Chondrocyte (in vitro differentiated cells): ENCODE data around the gene ZNF488. TPM values are rescaled to one million over a fixed set of nuclear protein-coding genes. Genes with fewer than 3 reads are reported as not detected.

Source experiments
- DNase-seq: peaks from one replicate; pipeline ENCODE4 v3.0.0; 2021; ENCODE audit warnings: mixed read lengths, low spot score
- H3K27ac Mint-ChIP-seq: one replicate; pipeline ENCODE4 v1.8.0; 2021; ENCODE audit warnings: mild to moderate bottlenecking, moderate library complexity, mixed read lengths; ENCODE audit not compliant: unreplicated experiment
- H3K27me3 Mint-ChIP-seq: 2 replicates; pipeline ENCODE4 v1.8.0; 2021; ENCODE audit warnings: low read depth, mixed read lengths
- H3K36me3 Mint-ChIP-seq: 2 replicates; pipeline ENCODE4 v1.8.0; 2021; ENCODE audit warnings: low read depth, mixed read lengths
- H3K4me1 Mint-ChIP-seq: 2 replicates; pipeline ENCODE4 v1.8.0; 2021; ENCODE audit warnings: low read depth, mild to moderate bottlenecking, mixed read lengths
- H3K4me3 Mint-ChIP-seq: one replicate; pipeline ENCODE4 v1.8.0; 2021; ENCODE audit warnings: mild to moderate bottlenecking, moderate library complexity, mixed read lengths; ENCODE audit not compliant: unreplicated experiment
- H3K9me3 Mint-ChIP-seq: 2 replicates; pipeline ENCODE4 v1.8.0; 2021; ENCODE audit warnings: low read depth, mixed read lengths
- total RNA-seq: library from RNA; stranded (reverse); gene quantifications from 3 replicates; pipeline ENCODE4 v1.2.1, GENCODE V29; 2021
- TF ChIP-seq, protein P1 (sequence below): fragments of 200-600 bp; sonication (generic); IDR thresholded peaks from 2 replicates; pipeline ENCODE4 v1.5.0; 2021; ENCODE audit warnings: antibody characterized with exemption, mild to moderate bottlenecking, moderate library complexity

The ZNF488 gene
- total RNA-seq, 1 donor from 2014 or later: 0.17 TPM

DNA sequence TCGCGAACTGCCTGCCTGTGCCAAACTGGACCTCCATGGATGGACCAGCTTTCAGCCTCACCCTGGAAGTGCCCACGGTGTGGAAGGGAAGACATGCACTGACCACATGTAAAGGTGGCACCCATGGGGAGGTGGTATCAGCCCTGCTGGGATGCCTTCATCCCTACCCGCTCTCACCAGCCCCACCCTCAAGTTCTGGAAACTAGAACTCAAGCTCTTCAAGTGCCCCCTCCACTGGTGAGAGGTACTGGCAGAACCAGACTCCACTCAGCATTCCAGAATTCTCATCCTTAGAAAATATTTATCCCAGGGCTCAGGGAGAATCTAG, 5.9 kb downstream of the ZNF488 start:
- H3K27me3 Mint-ChIP-seq: peaks cover 23% of the 10 kb centered on the region
- H3K4me3 Mint-ChIP-seq: no peak overlapping the region
- H3K4me1 Mint-ChIP-seq: peaks cover 26% of the 10 kb centered on the region
- no peak for DNase-seq
- no peak overlapping the region for H3K27ac Mint-ChIP-seq
- H3K36me3 Mint-ChIP-seq: peaks cover 2% of the 10 kb centered on the region
- H3K9me3 Mint-ChIP-seq: no peaks in the 10 kb centered on the region
- TF ChIP-seq, protein P1, sequence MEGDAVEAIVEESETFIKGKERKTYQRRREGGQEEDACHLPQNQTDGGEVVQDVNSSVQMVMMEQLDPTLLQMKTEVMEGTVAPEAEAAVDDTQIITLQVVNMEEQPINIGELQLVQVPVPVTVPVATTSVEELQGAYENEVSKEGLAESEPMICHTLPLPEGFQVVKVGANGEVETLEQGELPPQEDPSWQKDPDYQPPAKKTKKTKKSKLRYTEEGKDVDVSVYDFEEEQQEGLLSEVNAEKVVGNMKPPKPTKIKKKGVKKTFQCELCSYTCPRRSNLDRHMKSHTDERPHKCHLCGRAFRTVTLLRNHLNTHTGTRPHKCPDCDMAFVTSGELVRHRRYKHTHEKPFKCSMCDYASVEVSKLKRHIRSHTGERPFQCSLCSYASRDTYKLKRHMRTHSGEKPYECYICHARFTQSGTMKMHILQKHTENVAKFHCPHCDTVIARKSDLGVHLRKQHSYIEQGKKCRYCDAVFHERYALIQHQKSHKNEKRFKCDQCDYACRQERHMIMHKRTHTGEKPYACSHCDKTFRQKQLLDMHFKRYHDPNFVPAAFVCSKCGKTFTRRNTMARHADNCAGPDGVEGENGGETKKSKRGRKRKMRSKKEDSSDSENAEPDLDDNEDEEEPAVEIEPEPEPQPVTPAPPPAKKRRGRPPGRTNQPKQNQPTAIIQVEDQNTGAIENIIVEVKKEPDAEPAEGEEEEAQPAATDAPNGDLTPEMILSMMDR: no peak

DNA sequence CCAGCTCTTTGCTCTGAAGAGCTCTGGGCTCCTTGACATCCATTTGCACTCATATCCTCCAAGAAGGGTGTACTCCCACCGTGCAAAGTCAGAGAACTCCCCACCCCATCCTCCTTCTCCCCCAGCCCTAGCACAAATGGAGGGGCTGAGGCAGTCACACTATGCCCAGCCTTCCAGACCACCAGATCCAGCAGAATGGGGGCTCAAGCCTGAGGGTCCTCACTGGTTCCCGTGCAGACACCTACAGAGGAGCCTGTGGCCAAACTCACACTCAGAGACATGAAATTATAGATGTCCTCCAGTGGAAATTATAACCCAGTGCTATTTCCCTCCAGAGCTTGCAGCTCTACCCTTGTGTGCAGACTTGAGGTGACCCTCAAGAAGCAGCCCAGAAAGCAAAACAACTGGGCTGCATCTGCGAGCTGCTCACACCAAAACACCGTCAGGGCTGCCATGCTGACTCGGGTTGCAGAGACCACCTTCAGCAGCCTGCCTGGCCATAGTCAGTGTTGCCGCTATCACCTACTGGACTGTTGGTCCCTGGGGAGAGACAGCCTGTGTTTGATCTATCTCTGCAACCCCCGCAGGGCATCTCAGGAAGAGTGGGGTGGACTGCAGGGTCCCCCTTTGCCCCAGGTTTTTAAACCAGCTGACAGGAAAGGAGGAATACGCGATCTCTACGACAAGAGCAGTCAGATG, 7.4 kb downstream of the ZNF488 start:
- H3K27ac Mint-ChIP-seq: no peak overlapping the region
- H3K27me3 Mint-ChIP-seq: peaks cover 21% of the 10 kb centered on the region
- peaks cover 38% of the 10 kb centered on the region for H3K4me1 Mint-ChIP-seq
- TF ChIP-seq, protein P1: no peak
- no peak for DNase-seq
- H3K4me3 Mint-ChIP-seq: no peak overlapping the region
- peaks cover 2% of the 10 kb centered on the region for H3K36me3 Mint-ChIP-seq
- H3K9me3 Mint-ChIP-seq: no peaks in the 10 kb centered on the region

DNA sequence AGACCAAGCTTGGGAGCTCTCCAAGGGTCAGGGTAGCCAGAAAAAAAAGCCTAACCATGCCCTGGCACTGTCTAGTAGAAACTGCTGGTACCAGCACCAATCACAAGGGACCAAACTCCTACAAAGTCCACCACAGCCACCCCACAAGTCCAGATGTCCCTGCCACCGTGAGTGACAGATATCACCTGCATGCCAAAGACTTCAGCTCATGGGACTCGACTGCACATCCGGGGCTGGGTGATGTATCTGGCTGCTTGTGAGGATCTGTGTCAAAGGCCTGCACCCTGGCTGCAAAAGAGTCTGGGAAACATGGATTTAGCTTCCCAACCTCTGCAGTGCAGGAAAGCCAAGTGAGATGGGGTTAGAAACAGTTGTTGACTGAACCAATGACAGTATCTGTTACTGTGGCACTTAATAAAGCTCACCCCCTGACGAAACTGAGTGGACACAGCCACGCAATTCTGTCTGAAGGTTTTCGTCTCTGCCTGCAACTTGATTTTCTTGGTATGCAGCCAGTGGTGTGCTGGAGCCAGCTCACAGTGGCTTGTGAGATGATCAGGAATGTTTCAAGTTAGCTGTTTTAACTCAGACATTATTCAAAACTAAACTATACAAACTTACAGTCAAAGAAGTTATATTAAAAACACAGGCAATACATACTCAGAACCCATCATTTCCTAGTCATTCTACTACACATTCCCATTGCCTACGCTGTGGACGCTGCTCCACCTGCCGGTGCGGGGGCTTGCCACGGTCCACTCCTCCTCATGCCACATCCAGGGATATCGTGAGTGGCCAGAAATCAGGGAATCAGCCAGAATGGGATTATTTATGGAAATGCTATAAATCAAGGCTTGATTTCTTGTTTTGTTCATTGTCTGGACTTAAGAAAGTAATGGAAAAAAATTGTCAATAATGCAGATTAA, 9.2 kb downstream of the ZNF488 start:
- H3K4me3 Mint-ChIP-seq: no peak overlapping the region
- peak overlapping the region; percentile 62 for H3K27ac Mint-ChIP-seq
- no peak for DNase-seq
- peaks cover 8% of the 10 kb centered on the region for H3K27me3 Mint-ChIP-seq
- no peaks in the 10 kb centered on the region for H3K36me3 Mint-ChIP-seq
- H3K4me1 Mint-ChIP-seq: peaks cover 44% of the 10 kb centered on the region
- TF ChIP-seq, protein P1: no peak
- H3K9me3 Mint-ChIP-seq: no peaks in the 10 kb centered on the region

DNA sequence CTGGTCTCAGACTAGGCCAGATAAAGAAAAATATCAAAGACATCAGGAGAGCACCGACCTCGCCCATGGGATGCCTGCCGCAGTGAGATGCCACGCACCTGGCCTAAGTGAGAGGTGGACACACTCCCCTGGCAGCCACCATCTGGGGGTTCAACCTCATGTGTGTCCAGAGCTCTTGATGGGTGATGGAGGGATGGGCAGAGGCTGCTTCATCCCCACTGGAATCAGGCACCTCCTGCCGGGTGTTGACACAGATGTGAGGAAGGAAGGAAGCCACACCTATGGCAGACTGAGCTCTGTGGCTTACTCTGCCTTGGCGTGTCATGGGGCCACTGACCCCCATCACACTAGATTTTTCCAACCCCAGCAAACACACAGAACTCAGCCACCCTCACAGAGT, 11.4 kb downstream of the ZNF488 start:
- no peak overlapping the region for H3K4me3 Mint-ChIP-seq
- DNase-seq: peak; percentile 59
- H3K9me3 Mint-ChIP-seq: no peaks in the 10 kb centered on the region
- H3K4me1 Mint-ChIP-seq: peaks cover 44% of the 10 kb centered on the region
- peaks cover under 1% of the 10 kb centered on the region for H3K36me3 Mint-ChIP-seq
- H3K27me3 Mint-ChIP-seq: no peaks in the 10 kb centered on the region
- H3K27ac Mint-ChIP-seq: no peak overlapping the region
- TF ChIP-seq, protein P1: no peak

DNA sequence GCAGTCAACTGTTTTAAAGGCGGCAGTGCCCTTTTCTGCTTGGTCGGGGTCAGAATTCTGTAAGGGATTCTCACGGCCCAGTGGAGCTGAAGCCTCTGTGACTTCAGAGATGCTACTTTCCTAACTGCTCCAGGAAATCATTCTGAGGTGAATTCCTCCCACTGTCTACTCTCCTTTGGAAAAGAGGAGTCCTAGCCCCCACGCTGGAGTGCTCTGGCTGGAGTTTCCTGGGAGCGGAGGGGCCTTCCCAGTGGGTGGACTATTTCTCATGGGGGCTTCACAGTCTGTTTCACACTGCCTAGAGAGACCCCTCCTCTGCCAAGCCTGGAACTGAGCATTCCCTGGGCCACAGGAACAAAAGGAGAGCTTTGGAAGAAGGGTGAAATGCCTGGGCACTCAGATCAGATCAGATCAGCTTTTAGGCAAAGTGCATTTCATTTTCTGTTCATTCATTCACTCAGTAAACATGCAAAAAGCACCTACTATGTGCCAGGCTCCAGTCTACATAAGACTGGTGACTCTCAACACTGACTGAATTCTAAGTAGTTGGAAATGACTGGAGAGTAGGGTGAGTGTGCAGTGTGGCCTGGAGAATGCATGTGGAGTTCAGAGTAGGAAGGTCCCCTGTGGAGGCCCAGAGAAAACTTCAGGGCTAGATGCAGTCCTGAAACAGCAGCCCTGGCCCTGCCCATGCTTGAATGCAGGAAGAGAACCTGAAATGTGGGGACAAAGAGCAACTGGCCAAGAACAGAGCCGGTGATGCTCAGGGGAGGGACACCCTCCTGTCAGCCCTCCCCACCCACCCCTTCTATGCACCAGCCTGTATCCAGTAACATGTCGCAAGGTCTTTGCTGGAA, 12.2 kb downstream of the ZNF488 start:
- H3K27me3 Mint-ChIP-seq: no peaks in the 10 kb centered on the region
- H3K9me3 Mint-ChIP-seq: no peaks in the 10 kb centered on the region
- peaks cover 1% of the 10 kb centered on the region for H3K36me3 Mint-ChIP-seq
- H3K27ac Mint-ChIP-seq: peak overlapping the region; percentile 5
- TF ChIP-seq, protein P1: no peak
- H3K4me3 Mint-ChIP-seq: no peak overlapping the region
- H3K4me1 Mint-ChIP-seq: peaks cover 44% of the 10 kb centered on the region
- DNase-seq: peak; percentile 30
